NCI-H2029 (cell line): ENCODE results near the gene PRSS21.

ENCODE experiments used
- DNase-seq: peaks from one replicate; lab custom pipeline; 2025; lab: John Stamatoyannopoulos, UW

Gene PRSS21

GRCh38 chr16:2816751-2817339, at the start of gene PRSS21:
Gene PRSS21 (plus strand): TSS chr16:2817237. CDS start chr16:2817269, 32 bp downstream.
- no peak for DNase-seq

GRCh38 chr16:2767891-2768290, 49.1 kb upstream of the PRSS21 start:
- no peak for DNase-seq

- DNase-seq: no peak
Measured at GRCh38 chr16:2768403-2769089, 48.5 kb upstream of the PRSS21 start.

- no peak for DNase-seq
Measured at GRCh38 chr16:2769100-2769529, 47.9 kb upstream of the PRSS21 start.

- no peak for DNase-seq
Measured at GRCh38 chr16:2769675-2770056, 47.4 kb upstream of the PRSS21 start.

GRCh38 chr16:2770057-2770951, 46.7 kb upstream of the PRSS21 start:
- no peak for DNase-seq

GRCh38 chr16:2771496-2772402, 45.3 kb upstream of the PRSS21 start:
- no peak for DNase-seq

- no peak for DNase-seq
Measured at GRCh38 chr16:2773188-2773968, 43.7 kb upstream of the PRSS21 start.

GRCh38 chr16:2774161-2774891, 42.7 kb upstream of the PRSS21 start:
- DNase-seq: no peak

GRCh38 chr16:2775131-2775716, 41.8 kb upstream of the PRSS21 start:
- no peak for DNase-seq

GRCh38 chr16:2775765-2776499, 41.1 kb upstream of the PRSS21 start:
- DNase-seq: no peak

GRCh38 chr16:2776500-2777139, 40.4 kb upstream of the PRSS21 start:
- DNase-seq: no peak

GRCh38 chr16:2777231-2777902, 39.7 kb upstream of the PRSS21 start, which contains the start of gene ELOB:
Gene ELOB (minus strand): TSS chr16:2777280. CDS start chr16:2777239, 41 bp downstream.
- DNase-seq: peak; percentile 66

- DNase-seq: peak; percentile 10
Measured at GRCh38 chr16:2777903-2778629, 39.0 kb upstream of the PRSS21 start.

- DNase-seq: no peak
Measured at GRCh38 chr16:2778630-2778958, 38.4 kb upstream of the PRSS21 start.

- no peak for DNase-seq
Measured at GRCh38 chr16:2779151-2779920, 37.7 kb upstream of the PRSS21 start.
